Measurements from ENCODE around the gene AUP1.

The AUP1 gene

GRCh38 chr2:74497777-74498499 lies 31.6 kb downstream of the AUP1 start:
- Histone ChIP-seq H3K36me3 (replicated peaks) (peaks cover 7% of the 10 kb centered on the region), H3K4me3 (ENCODE audit: low read depth, low read length) (peak overlapping the region; percentile 45), H3K27me3 (replicated peaks) (peaks cover 17% of the 10 kb centered on the region), H3K27ac (no peak overlapping the region)
- in situ Hi-C loops (cut with HindIII; ENCODE audit: low pct_ligation_motif_present, low sequenced_read_pairs), result no loop called here
- TF ChIP-seq, protein P1, sequence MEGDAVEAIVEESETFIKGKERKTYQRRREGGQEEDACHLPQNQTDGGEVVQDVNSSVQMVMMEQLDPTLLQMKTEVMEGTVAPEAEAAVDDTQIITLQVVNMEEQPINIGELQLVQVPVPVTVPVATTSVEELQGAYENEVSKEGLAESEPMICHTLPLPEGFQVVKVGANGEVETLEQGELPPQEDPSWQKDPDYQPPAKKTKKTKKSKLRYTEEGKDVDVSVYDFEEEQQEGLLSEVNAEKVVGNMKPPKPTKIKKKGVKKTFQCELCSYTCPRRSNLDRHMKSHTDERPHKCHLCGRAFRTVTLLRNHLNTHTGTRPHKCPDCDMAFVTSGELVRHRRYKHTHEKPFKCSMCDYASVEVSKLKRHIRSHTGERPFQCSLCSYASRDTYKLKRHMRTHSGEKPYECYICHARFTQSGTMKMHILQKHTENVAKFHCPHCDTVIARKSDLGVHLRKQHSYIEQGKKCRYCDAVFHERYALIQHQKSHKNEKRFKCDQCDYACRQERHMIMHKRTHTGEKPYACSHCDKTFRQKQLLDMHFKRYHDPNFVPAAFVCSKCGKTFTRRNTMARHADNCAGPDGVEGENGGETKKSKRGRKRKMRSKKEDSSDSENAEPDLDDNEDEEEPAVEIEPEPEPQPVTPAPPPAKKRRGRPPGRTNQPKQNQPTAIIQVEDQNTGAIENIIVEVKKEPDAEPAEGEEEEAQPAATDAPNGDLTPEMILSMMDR (IDR thresholded peaks at IDR 0.05; ENCODE audit: low read depth, low read length, missing control alignments), result no peak
- DNase-seq, result no peak

DNA sequence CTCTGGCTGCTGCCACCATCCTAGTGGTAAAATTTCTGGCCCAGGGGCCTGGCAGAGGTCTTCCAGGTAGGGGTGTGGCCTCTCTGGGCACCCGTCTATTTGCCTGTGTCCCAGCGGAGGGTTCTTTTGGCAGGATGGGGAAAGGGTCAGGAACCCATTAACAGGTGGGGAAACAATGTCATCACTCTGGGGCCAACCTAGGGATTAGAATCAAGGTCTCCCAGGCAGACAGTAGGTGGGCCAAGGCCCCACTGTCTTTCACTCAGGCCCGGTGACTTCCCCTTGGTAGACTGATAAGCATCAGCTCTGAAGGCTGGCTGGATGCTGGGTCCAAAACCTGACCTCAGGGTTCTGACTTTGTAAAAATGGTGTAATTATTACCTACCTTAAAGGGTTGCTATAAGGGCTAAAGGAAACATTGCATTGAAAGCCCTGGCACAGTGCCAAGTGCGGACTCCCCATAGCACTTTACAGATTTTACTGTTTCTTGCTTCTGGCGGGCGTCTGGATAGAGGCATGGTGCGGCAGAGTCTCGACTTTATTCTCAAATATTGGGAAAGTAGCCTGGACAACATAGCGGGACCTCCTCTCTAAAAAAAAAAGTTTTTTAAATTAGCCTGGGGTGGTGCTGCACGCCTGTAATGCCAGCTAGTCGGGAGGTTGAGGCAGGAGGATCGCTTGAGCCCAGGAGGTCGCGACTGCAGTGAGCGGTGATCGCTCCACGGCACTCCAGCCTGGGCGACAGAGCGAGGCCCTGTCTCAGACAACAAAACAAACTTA lies 32.3 kb downstream of the AUP1 start:
- Histone ChIP-seq H3K27me3 (replicated peaks) (peaks cover 17% of the 10 kb centered on the region), H3K4me3 (ENCODE audit: low read depth, low read length) (no peak overlapping the region), H3K36me3 (replicated peaks) (peaks cover 10% of the 10 kb centered on the region), H3K27ac (no peak overlapping the region)
- TF ChIP-seq, protein P1 (IDR thresholded peaks at IDR 0.05; ENCODE audit: low read depth, low read length, missing control alignments), result no peak
- in situ Hi-C loops (cut with HindIII; ENCODE audit: low pct_ligation_motif_present, low sequenced_read_pairs), result no loop called here
- no peak for DNase-seq

- H3K27me3 ChIP-seq (replicated peaks), result peaks cover 17% of the 10 kb centered on the region
- H3K36me3 ChIP-seq (replicated peaks), result peaks cover 27% of the 10 kb centered on the region
- TF ChIP-seq, protein P1 (IDR thresholded peaks at IDR 0.05; ENCODE audit: low read depth, low read length, missing control alignments), result no peak
- DNase-seq, result no peak
- H3K27ac ChIP-seq, result no peak overlapping the region
- in situ Hi-C loops (cut with HindIII; ENCODE audit: low pct_ligation_motif_present, low sequenced_read_pairs), result no loop called here
- H3K4me3 ChIP-seq (ENCODE audit: low read depth, low read length), result no peak overlapping the region
These were observed 34.1 kb downstream of the AUP1 start for GRCh38 chr2:74495440-74495839.

DNA sequence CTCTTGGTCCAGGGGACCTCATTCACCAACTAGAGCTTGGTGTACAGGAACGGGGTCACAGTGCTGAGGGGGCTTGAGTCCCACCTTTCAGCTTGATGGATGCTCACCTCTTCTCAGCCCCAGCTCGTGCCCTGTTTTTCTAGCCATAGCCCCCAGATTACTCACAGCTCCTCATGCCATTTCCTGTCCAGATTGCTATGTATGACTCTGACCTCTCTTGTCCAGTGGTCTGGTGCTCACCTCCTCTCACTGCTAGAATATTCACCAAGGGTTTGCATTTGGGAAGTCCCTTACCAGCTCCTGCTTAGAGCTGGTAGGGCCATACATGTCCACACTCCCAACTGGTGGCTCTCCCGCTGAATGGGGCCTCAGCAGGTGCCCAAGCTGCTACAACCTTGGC lies 36.0 kb downstream of the AUP1 start:
- H3K27me3 ChIP-seq (replicated peaks), result peaks cover 3% of the 10 kb centered on the region
- H3K4me3 ChIP-seq (ENCODE audit: low read depth, low read length), result no peak overlapping the region
- no peak overlapping the region for H3K27ac ChIP-seq
- TF ChIP-seq, protein P1 (IDR thresholded peaks at IDR 0.05; ENCODE audit: low read depth, low read length, missing control alignments), result no peak
- in situ Hi-C loops (cut with HindIII; ENCODE audit: low pct_ligation_motif_present, low sequenced_read_pairs), result no loop called here
- DNase-seq, result no peak
- peaks cover 29% of the 10 kb centered on the region for H3K36me3 ChIP-seq (replicated peaks)

- in situ Hi-C loops (cut with HindIII; ENCODE audit: low pct_ligation_motif_present, low sequenced_read_pairs), result no loop called here
- H3K36me3 ChIP-seq (replicated peaks), result peaks cover 29% of the 10 kb centered on the region
- TF ChIP-seq, protein P1 (IDR thresholded peaks at IDR 0.05; ENCODE audit: low read depth, low read length, missing control alignments), result no peak
These were observed 37.6 kb downstream of the AUP1 start for GRCh38 chr2:74491648-74492544.

More at GRCh38 chr2:74491648-74492544, 37.6 kb downstream of the AUP1 start:
- Histone ChIP-seq H3K27ac (no peak overlapping the region), H3K4me3 (ENCODE audit: low read depth, low read length) (no peak overlapping the region), H3K27me3 (replicated peaks) (no peaks in the 10 kb centered on the region)
- no peak for DNase-seq
